ENCODE data around the gene CCDC33. TPM values are rescaled to one million over a fixed set of nuclear protein-coding genes. Genes with fewer than 3 reads are reported as not detected.

The CCDC33 gene
- total RNA-seq, 1 experiment from 2014 or later = not detected

DNA sequence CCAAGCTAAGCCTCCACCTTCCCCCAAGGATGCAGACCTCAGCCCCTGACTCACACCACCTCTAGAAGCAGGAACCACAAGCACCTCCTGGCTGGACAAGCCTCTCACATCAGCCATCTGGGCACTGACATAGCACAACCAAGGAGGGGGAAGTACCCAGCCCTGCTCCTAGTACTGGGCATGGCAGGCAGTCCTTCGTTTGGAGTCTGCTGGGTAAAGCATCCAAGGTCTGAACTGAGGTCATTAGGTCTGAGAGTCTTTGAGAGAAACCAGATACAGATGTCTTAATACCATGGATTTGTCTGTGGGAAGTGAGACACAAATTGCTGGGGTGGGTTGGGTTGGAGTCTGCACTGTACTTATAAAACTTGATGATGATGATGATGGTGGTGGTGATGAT, 61.8 kb downstream of the CCDC33 start:
- Histone ChIP-seq H3K4me3 (ENCODE audit: low read depth in 2 of 2, low read length in 2 of 2) (no peak overlapping the region), H3K27me3 (ENCODE audit: control insufficient read depth, insufficient read depth, low read length) (no peaks in the 10 kb centered on the region), H3K4me1 (ENCODE audit: control insufficient read depth, insufficient read depth, low read length) (no peaks in the 10 kb centered on the region), H3K36me3 (ENCODE audit: control insufficient read depth, insufficient read depth, low read length) (no peaks in the 10 kb centered on the region), H3K9me3 (ENCODE audit: control insufficient read depth, insufficient read depth, low read depth, low read length) (no peaks in the 10 kb centered on the region), H3K27ac (ENCODE audit: low read length) (no peak overlapping the region)
- CTCF ChIA-PET = no interaction called here
- POLR2A ChIA-PET = no interaction called here
- no peak for DNase-seq (ENCODE audit: low read depth, low spot score)
- in situ Hi-C loops (cut with HindIII; ENCODE audit: low pct_unique_long_range_greater_than_20kb, low sequenced_read_pairs) = no loop called here
- intact Hi-C loops (cut with micrococcal nuclease; ENCODE audit: unreplicated experiment) = no loop called here
- no peak for ATAC-seq
- no TSS peak for BruUV-seq (replicated peaks)
- TF ChIP-seq REST (IDR thresholded peaks at IDR 0.05; ENCODE audit: insufficient read depth in 1 of 2, low read depth in 2 of 2, low read length in 1 of 2) (no peak), POLR2AphosphoS5 (IDR thresholded peaks at IDR 0.05; ENCODE audit: low read depth, low read length) (no peak), SIN3A (IDR thresholded peaks at IDR 0.05; ENCODE audit: borderline replicate concordance, insufficient read depth, low read depth, low read length) (no peak), TCF7L2 (IDR thresholded peaks at IDR 0.05; ENCODE audit: low read depth, low read length) (no peak)
- TF ChIP-seq, protein P1, sequence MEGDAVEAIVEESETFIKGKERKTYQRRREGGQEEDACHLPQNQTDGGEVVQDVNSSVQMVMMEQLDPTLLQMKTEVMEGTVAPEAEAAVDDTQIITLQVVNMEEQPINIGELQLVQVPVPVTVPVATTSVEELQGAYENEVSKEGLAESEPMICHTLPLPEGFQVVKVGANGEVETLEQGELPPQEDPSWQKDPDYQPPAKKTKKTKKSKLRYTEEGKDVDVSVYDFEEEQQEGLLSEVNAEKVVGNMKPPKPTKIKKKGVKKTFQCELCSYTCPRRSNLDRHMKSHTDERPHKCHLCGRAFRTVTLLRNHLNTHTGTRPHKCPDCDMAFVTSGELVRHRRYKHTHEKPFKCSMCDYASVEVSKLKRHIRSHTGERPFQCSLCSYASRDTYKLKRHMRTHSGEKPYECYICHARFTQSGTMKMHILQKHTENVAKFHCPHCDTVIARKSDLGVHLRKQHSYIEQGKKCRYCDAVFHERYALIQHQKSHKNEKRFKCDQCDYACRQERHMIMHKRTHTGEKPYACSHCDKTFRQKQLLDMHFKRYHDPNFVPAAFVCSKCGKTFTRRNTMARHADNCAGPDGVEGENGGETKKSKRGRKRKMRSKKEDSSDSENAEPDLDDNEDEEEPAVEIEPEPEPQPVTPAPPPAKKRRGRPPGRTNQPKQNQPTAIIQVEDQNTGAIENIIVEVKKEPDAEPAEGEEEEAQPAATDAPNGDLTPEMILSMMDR (IDR thresholded peaks at IDR 0.05) = no peak

DNA sequence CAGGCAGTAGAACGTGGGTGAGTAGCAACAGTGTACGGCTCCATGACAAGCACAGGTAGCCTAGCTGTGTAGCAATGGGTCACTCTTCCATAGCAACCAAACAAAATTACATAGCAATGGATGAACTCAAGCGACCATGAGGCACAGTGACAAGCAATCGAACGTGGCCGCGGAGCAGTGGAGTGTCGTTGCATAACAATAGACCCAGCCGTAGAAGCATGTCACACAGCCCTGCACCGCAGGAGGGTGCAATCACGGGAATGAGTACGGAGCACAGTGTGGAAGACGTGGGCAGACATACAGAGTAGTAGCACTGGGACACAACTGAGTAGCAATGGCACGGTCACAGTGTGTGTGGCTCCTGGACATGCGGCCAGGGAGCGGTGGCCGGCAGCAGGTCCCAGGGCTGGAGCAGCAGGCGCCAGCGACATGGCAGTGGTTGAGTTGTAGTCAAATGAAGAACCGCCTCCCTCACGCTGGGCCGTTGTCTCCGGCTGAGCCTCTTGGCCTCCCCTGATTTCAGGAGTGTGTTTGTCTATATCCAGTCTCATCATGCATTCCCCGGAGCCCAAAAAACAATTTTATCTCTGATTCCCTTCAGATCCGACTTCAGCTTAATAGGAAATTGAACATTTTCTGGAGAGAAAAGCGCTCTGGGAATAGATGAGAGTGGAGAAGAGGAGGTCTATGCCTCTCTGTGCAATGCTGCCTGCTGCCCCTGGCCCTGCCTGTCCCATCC, 64.1 kb downstream of the CCDC33 start:
- DNase-seq (ENCODE audit: low read depth, low spot score) (no peak), ATAC-seq (no peak)
- Histone ChIP-seq H3K27ac (ENCODE audit: low read length) (no peak overlapping the region), H3K27me3 (ENCODE audit: control insufficient read depth, insufficient read depth, low read length) (no peaks in the 10 kb centered on the region), H3K36me3 (ENCODE audit: control insufficient read depth, insufficient read depth, low read length) (no peaks in the 10 kb centered on the region), H3K4me3 (ENCODE audit: low read depth in 2 of 2, low read length in 2 of 2) (no peak overlapping the region), H3K9me3 (ENCODE audit: control insufficient read depth, insufficient read depth, low read depth, low read length) (no peaks in the 10 kb centered on the region), H3K4me1 (ENCODE audit: control insufficient read depth, insufficient read depth, low read length) (no peaks in the 10 kb centered on the region)
- intact Hi-C loops (cut with micrococcal nuclease; ENCODE audit: unreplicated experiment) = loop anchor here (5.0 kb wide), 1 partner anchor 103 kb away; no protein-coding TSS in a partner anchor
- ChIA-PET CTCF (no interaction called here), POLR2A (no interaction called here)
- in situ Hi-C loops (cut with HindIII; ENCODE audit: low pct_unique_long_range_greater_than_20kb, low sequenced_read_pairs) = no loop called here
- no TSS peak for BruUV-seq (replicated peaks)
- no peak for TF ChIP-seq POLR2AphosphoS5 (IDR thresholded peaks at IDR 0.05; ENCODE audit: low read depth, low read length)
- no peak for TF ChIP-seq TCF7L2 (IDR thresholded peaks at IDR 0.05; ENCODE audit: low read depth, low read length)
- TF ChIP-seq, protein P1 (IDR thresholded peaks at IDR 0.05) = no peak
- TF ChIP-seq REST (IDR thresholded peaks at IDR 0.05; ENCODE audit: insufficient read depth in 1 of 2, low read depth in 2 of 2, low read length in 1 of 2) = no peak
- TF ChIP-seq SIN3A (IDR thresholded peaks at IDR 0.05; ENCODE audit: borderline replicate concordance, insufficient read depth, low read depth, low read length) = no peak

All from Panc1 (cell line).